ENCODE data around the gene ZNF318.

DNA sequence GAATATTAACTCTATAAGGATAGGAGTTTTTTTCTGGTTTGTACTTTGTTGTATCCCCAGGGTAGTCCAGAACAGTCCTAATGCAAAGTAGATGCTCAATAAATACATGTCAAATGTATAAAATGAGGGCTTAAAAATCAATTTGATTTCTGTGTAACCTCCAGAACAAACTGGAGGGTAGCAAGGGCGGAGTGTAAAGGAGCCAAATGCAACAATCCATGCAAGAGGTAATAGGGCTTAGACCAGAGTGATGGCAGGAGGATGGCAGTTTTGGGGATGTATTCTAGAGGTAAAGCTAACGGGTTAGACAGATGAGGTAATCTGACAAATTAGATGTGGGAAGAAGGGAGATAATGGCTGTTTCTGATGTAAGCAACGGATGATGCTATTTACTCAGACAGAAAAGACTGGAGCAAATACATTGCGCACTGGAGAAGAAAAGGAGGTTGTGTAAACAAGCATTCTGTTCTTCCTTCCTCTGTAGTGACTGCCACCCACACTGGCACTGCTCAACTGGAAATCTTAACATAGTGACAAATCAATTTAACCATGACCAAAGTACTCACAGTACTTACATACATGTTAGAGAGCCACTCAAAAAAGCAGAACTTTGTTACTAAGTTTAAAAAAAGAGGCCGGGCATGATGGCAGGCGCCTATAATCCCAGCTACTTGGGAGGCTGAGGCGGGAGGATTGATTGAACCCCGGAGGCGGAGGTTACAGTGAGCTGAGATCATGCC lies 2.0 kb downstream of the ZNF318 start:
- TF ChIP-seq, protein P1, sequence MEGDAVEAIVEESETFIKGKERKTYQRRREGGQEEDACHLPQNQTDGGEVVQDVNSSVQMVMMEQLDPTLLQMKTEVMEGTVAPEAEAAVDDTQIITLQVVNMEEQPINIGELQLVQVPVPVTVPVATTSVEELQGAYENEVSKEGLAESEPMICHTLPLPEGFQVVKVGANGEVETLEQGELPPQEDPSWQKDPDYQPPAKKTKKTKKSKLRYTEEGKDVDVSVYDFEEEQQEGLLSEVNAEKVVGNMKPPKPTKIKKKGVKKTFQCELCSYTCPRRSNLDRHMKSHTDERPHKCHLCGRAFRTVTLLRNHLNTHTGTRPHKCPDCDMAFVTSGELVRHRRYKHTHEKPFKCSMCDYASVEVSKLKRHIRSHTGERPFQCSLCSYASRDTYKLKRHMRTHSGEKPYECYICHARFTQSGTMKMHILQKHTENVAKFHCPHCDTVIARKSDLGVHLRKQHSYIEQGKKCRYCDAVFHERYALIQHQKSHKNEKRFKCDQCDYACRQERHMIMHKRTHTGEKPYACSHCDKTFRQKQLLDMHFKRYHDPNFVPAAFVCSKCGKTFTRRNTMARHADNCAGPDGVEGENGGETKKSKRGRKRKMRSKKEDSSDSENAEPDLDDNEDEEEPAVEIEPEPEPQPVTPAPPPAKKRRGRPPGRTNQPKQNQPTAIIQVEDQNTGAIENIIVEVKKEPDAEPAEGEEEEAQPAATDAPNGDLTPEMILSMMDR (IDR thresholded peaks at IDR 0.05) = no peak
- TF ChIP-seq POLR2A (IDR thresholded peaks at IDR 0.05) = no peak
